GM19455 (cell line): ENCODE data around the gene IRAK3.
"Not testable (repeated sequence)": the region's sequence is repeated elsewhere in the genome, so short reads cannot be mapped to it uniquely, and the experiment has no call there.

Source experiments
- ATAC-seq: cut with Tn5 transposase; IDR thresholded peaks from one replicate; pipeline ENCODE4 v1.9.1; 2021; ENCODE audit not compliant: unreplicated experiment

Gene IRAK3

DNA sequence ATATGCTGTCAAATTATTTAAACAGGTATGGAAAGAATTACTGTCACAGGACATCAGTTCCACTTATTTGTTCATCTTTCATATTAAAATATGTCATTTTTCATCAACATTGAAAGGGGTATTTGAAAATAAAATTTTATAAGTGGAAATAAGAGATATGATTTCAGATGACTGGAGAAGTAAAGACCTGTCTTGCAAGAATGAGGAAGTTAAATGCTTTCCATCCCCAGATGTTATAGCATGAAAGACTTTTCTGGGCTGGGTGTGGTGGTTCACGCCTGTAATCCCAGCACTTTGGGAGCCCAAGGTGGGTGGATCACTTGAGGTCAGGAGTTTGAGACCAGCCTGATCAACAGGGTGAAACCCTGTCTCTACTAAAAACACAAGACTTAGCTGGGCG, 22.6 kb downstream of the IRAK3 start:
- ATAC-seq, result not testable (repeated sequence)

DNA sequence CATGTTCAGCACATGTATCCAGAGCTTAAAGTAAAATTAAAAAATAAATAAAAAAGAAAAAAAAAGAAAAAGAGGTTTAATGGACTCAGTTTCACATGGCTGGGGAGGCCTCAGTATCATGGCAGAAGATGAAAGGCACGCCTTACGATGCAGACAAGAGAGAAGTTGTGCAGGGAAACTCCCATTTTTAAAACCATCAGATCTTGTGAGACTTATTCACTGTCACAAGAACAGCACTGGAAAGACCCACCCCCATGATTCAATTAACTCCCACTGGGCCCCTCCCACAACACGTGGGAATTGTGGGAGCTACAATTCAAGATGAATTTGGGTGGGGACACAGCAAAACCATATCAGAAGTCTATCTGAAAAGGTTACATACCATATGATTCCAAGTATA, 24.0 kb downstream of the IRAK3 start:
- ATAC-seq, result not testable (repeated sequence)

- no peak for ATAC-seq
Measured at GRCh38 chr12:66217342-66217917, 28.4 kb downstream of the IRAK3 start.

DNA sequence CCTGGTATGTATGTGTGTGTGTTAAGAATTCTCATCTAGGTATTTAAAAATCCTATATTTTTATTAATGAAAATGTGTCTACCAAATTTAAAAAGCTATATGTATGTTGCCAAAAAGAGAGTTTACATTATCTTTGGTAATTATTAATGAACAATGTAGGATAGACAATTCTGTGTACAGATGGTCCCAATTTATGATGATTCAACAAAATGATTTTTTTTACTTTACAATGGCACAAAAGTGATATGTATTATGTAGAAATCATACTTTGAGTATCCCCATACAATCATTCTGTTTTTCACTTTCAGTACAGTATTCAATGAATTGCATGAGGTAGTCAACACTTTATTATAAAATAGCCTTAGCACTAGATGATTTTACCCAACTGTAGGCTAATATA, 39.4 kb downstream of the IRAK3 start:
- no peak for ATAC-seq

GRCh38 chr12:66232263-66232662, 43.2 kb downstream of the IRAK3 start:
- ATAC-seq, result no peak

- peak; percentile 96 for ATAC-seq
Measured at GRCh38 chr12:66234037-66234693, 45.2 kb downstream of the IRAK3 start.

GRCh38 chr12:66234773-66235625, 46.0 kb downstream of the IRAK3 start:
- ATAC-seq, result peak; percentile 56

DNA sequence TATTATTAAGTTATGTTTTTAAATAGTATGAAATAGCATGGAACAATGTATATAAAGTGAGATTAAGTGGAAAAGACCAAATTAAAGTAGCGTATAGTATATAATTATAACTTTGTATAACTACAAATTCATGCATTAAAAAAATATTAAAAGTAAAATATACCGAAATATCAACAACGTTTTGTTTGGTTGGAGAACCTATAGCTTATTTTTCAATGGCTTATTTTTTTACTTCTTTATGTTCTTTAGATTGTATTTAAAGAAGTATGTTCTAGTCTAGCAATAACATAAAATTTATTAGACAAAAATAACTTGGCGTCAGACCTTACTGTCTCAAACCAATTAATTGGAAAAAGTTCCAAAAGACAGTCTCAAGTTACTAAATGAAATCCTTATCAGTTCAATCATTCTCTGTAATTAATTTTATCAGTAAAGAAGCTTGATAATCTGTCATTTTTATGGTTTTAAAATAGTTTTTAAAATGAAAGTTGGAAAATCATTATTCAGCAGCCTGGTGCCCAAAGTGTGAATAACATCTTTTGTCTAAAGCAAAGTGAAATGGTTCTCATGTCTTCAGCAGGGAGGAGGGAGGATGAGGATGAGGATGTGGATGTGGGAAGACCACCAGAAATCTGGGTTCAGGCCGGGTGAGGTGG, 46.7 kb downstream of the IRAK3 start:
- ATAC-seq, result no peak

- ATAC-seq, result not testable (repeated sequence)
Measured at GRCh38 chr12:66236282-66236675, 47.3 kb downstream of the IRAK3 start.

GRCh38 chr12:66236969-66237368, 48.0 kb downstream of the IRAK3 start:
- no peak for ATAC-seq

- no peak for ATAC-seq
Measured at GRCh38 chr12:66237505-66238175, 48.6 kb downstream of the IRAK3 start.

GRCh38 chr12:66239295-66239694, 50.3 kb downstream of the IRAK3 start:
- ATAC-seq, result no peak

- no peak for ATAC-seq
Measured at GRCh38 chr12:66240096-66240820, 51.2 kb downstream of the IRAK3 start.

DNA sequence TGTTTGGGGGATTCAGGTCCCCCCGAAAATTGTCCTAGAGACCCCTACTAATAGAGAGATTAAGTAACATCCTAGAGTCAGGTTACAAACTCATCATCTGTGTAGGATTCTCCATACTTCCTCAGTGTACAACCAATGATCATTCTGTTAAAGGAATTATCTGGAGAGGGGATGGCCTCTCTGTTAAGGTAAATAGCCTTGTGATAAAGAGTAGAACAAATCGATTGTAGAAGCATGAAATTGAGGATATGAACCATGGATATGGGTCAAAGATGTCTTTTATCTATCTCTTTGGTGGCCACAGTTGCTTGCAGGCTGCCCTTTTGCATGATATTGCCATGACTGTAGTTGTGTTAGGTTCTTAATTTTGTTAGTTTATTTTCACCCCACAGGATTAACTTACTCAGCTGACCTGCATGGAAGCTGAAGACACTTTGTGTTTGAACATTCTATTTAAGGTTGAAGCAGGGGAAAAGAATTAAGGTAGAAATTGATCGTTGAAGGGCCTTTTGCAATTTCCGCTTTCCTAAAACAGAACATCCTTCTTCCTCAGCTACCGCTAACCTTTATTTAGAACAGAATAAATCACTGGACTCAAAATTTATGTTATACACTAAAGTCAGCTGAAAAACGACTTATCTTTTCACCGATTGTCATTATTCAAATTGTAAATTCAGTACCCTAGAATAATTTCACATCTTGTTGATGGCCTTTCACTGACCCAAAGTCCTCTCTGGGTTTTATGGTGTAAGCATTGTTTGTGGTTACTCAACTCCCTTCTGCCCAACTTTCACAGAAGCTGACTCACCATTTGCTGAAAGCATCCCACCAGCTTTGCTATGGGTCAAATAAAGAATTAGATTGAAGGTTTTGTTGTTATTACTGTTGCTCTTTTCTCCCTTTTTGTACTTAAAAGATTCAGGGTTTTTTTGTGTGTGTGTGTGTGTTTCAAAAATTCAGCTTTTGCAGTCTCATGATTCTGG, 52.3 kb downstream of the IRAK3 start:
- ATAC-seq, result no peak

DNA sequence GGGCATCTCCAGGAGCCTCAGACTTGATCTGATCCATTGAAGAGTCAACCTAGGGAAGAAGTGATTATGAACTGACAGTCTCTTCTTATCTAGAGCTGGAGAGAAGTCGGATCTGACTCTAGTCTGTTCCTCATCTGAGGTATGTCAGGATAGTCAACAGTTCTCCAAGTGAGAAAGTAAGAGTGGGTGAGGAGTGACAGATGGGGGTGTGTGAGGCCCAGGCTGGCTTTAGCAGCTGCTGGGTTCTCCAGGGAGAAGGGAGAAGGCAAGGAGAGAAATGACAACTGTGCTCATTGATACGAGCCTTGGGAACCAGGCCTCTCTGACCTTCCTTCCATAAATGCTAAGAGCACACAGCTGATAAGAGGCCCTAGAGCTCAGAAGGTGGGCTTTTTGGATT, 53.3 kb downstream of the IRAK3 start:
- no peak for ATAC-seq

DNA sequence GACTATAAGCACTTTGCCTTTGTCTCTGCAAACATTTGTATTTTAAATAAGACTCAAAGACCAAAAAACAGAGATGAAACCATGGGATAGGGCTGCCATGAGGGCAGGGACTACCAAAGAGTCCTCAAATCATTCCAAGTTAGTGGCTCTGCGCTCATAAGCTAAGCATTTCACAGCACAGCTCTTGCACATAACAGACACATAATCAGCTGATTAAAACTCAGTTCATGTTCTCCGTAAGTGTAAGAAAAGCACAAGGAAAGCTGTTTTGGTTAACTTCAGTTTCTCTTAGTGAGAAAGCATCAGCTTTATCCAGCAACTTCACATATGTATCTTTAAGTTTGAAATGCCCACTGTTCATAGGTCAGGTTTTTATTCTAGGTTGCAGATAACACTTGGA, 54.9 kb downstream of the IRAK3 start:
- no peak for ATAC-seq

DNA sequence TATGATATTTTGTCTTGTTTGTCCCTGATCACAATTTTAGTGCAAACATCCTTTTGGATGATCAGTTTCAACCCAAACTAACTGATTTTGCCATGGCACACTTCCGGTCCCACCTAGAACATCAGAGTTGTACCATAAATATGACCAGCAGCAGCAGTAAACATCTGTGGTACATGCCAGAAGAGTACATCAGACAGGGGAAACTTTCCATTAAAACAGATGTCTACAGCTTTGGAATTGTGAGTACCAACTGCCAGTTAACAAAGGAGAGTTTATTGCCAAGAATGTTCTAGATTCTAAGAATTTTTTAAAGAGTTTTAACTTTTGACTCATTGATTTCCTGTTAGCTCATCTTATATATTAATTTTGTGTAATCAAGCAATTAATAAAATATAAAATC, 55.4 kb downstream of the IRAK3 start:
- ATAC-seq, result no peak

- ATAC-seq, result no peak
Measured at GRCh38 chr12:66247741-66248140, 58.7 kb downstream of the IRAK3 start.

DNA sequence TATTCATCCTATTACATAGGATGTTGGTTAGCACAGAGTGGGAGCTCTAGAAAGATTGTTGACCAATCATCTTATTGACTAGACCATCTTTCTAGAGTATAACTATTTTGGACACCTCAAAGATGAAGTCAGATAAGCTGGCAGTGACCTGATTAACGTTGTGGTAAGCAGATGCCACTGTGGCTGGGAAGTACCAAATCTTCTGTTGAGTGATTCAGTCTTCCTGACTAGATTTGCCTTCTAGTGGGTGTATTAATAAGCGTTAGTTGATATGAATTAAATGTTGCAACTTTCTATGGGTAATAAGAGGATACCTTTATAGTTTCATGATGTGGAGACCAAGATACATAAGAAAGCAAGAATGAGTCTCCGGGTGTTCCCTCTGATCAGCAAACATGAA, 62.0 kb downstream of the IRAK3 start:
- ATAC-seq, result no peak
